Fibroblast of the aortic adventitia (primary cell): Measurements from ENCODE around the gene RNPEPL1. TPM values are rescaled to one million over a fixed set of nuclear protein-coding genes. Genes with fewer than 3 reads are reported as not detected.
A peak's percentile ranks its signal among the peaks of the same experiment; 100 is the strongest.
"Not testable (repeated sequence)": the region's sequence is repeated elsewhere in the genome, so short reads cannot be mapped to it uniquely, and the experiment has no call there.

Source experiments
- DNase-seq: peaks from one replicate; pipeline ENCODE4 v3.0.0-alpha.2; 2010; ENCODE audit warnings: low read depth
- H3K4me3 ChIP-seq: 2 replicates; pipeline ENCODE4 v1.5.1; 2011; ENCODE audit warnings: low read depth, mild to moderate bottlenecking, control low read depth, low read length, moderate library complexity
- total RNA-seq: library from RNA; depleted of rRNA; stranded (reverse); fragments of >200 nt; gene quantifications from 2 replicates; pipeline ENCODE4 v1.2.3, GENCODE V29; 2012; ENCODE audit warnings: low replicate concordance
- TF ChIP-seq, protein P1 (sequence below): IDR thresholded peaks from 2 replicates; pipeline ENCODE4 v1.5.1; 2011; ENCODE audit warnings: mild to moderate bottlenecking, low read length, control low read depth, inconsistent platforms; ENCODE audit not compliant: insufficient read depth

RNPEPL1 gene
- total RNA-seq, 1 donor = 12.7 TPM

DNA sequence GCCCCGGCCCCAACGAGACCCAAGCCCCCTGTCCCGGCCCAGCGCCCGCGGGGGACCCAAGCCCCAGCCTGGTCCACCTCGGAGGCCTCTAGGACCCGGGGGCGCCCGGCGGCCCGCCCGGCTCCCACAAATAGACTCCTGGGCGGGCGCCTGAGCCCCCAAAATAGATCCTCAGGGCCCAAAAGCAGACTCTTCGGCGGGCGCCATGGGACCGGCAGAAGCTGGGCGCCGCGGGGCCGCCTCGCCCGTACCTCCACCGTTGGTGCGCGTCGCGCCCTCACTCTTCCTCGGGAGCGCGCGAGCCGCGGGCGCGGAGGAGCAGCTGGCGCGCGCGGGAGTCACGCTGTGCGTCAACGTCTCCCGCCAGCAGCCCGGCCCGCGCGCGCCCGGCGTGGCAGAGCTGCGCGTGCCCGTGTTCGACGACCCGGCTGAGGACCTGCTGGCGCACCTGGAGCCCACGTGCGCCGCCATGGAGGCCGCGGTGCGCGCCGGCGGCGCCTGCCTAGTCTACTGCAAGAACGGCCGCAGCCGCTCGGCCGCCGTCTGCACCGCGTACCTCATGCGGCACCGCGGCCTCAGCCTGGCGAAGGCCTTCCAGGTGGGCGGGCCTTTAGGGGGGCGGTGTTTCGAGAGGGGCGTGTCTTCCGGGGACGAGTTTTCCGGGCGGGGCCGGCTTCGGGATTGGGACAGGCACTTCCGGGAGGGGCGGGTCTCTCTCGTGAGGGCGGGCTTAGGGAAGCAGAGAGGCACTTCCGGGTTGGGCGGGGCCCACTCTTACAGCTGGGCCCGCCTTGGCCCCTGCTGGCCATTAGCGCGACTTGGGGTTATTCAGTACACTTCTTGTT is 7.6 kb upstream of the RNPEPL1 start:
- H3K4me3 ChIP-seq = peak overlapping the region; percentile 74
- TF ChIP-seq, protein P1, sequence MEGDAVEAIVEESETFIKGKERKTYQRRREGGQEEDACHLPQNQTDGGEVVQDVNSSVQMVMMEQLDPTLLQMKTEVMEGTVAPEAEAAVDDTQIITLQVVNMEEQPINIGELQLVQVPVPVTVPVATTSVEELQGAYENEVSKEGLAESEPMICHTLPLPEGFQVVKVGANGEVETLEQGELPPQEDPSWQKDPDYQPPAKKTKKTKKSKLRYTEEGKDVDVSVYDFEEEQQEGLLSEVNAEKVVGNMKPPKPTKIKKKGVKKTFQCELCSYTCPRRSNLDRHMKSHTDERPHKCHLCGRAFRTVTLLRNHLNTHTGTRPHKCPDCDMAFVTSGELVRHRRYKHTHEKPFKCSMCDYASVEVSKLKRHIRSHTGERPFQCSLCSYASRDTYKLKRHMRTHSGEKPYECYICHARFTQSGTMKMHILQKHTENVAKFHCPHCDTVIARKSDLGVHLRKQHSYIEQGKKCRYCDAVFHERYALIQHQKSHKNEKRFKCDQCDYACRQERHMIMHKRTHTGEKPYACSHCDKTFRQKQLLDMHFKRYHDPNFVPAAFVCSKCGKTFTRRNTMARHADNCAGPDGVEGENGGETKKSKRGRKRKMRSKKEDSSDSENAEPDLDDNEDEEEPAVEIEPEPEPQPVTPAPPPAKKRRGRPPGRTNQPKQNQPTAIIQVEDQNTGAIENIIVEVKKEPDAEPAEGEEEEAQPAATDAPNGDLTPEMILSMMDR = peak; percentile 40
- DNase-seq = peak; percentile 96

DNA sequence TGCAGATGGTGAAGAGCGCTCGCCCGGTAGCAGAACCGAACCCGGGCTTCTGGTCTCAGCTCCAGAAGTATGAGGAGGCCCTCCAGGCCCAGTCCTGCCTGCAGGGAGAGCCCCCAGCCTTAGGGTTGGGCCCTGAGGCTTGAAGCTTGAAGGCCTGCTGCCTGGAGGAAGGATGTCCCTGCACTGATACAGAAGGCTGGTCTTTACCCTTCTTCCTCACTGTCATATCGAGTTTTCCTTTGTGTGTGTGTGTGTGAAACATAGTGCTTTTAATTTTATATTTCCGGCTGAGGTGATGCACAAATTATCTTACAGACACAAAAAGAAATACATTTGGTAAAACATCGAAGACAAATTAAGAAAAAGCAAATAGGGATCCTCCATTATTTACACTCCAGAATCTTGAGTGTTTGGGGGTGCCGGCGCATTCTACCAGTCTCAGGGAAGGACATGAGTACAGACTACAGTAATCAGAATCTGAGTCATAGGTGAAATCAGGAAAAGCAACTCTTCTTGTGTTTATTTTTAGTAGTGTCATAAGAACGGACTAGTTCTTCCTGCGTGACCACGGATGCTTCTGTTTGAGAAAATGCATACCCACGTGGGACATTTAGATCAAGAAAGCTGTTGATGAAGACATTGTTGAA is 6.8 kb upstream of the RNPEPL1 start:
- TF ChIP-seq, protein P1 = no peak
- peak overlapping the region; percentile 74 for H3K4me3 ChIP-seq
- DNase-seq = peak; percentile 49

DNA sequence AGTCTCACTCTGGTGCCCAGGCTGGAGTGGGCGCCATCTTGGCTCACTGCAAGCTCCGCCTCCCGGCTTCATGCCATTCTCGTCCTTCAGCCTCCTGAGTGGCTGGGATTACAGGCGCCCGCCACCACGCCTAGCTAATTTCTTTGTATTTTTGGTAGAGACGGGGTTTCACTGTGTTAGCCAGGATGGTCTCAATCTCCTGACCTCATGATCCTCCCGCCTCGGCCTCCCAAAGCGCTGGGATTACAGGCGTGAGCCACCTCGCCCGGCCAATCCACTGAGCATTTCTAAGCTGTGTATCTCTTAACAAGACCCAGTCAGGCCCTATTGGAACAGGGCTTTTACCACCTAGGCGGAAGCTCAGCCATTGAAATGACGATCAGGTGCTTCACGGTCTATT is 5.1 kb upstream of the RNPEPL1 start:
- H3K4me3 ChIP-seq, DNase-seq: not testable (repeated sequence)

- H3K4me3 ChIP-seq = no peak overlapping the region
- TF ChIP-seq, protein P1 = no peak
- no peak for DNase-seq
Observed at GRCh38 chr2:240563951-240564560, 4.2 kb upstream of the RNPEPL1 start.

DNA sequence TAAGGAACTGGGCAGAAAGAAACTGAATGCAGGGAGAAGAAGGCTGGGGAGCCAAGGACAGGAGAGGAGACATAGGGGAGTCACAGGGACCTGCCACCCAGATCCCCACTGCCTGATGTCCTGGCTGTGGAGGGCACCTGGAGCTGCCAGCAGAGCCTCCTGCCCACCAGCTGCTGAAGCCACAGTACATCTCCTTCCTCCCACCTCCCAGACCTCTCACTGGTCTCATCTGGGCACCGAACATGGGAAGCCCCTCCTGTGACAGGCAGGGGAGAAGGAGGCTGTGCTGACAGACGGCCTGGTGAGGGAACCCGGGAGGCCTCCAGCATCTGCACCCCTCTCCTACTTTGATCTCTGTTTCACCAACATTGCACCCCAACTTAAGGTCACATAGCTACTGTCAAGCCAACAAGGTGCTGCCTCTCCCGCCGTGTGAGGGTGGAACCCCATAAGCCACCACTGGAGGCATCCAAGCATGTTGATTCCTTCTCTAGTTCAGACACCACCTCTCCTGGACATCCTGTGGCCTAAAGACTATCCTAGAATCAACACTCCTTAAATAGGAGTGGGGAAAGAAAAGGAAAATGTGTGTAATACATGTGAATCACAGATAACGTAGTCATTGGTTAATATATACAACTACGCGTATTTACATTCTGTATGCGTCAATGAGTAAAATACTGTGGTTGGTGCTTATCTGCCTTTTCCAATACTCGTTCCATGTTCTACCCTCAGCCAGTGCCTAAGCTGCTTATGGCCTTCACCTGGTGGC is 3.5 kb upstream of the RNPEPL1 start:
- no peak overlapping the region for H3K4me3 ChIP-seq
- TF ChIP-seq, protein P1 = no peak
- no peak for DNase-seq

GRCh38 chr2:240565333-240566202 is 2.7 kb upstream of the RNPEPL1 start:
- DNase-seq = peak; percentile 67
- TF ChIP-seq, protein P1 = no peak
- peak overlapping the region; percentile 35 for H3K4me3 ChIP-seq
